Nucleus accumbens (tissue), 56 donors: ENCODE results near the gene NCBP2L.

Experiments used
- DNase-seq, 56 donors: peaks; one replicate each; lab custom pipeline; 2025; lab: John Stamatoyannopoulos, UW

The NCBP2L gene

GRCh38 chrX:107750861-107751445 lies 26.6 kb upstream of the NCBP2L start:
- no peak for DNase-seq

GRCh38 chrX:107752043-107752442 lies 25.5 kb upstream of the NCBP2L start:
- DNase-seq = no peak

- no peak for DNase-seq
These were observed 24.8 kb upstream of the NCBP2L start for GRCh38 chrX:107752714-107753113.

- no peak for DNase-seq
These were observed 24.3 kb upstream of the NCBP2L start for GRCh38 chrX:107753187-107753586.

GRCh38 chrX:107755721-107756120 lies 21.8 kb upstream of the NCBP2L start:
- DNase-seq = no peak

- DNase-seq = no peak
These were observed 19.2 kb upstream of the NCBP2L start for GRCh38 chrX:107758231-107758766.

GRCh38 chrX:107760304-107761077 lies 17.0 kb upstream of the NCBP2L start:
- no peak for DNase-seq

GRCh38 chrX:107763647-107764046 lies 13.9 kb upstream of the NCBP2L start:
- DNase-seq = no peak

- no peak for DNase-seq
These were observed 12.5 kb upstream of the NCBP2L start for GRCh38 chrX:107764845-107765608.

GRCh38 chrX:107766470-107767150 lies 10.9 kb upstream of the NCBP2L start:
- DNase-seq = no peak

- DNase-seq = no peak
These were observed 9.5 kb upstream of the NCBP2L start for GRCh38 chrX:107768051-107768450.

- no peak for DNase-seq
These were observed 7.8 kb upstream of the NCBP2L start for GRCh38 chrX:107769581-107770317.

GRCh38 chrX:107773206-107773605 lies 4.3 kb upstream of the NCBP2L start:
- DNase-seq = peak in 10 of 56 donors; percentile 1 to 29 (median 9)

- DNase-seq = peak in 3 of 56 donors; percentile 1 to 17 (median 5)
These were observed 3.6 kb upstream of the NCBP2L start for GRCh38 chrX:107773906-107774435.

- peak in 1 of 56 donors; percentile 40 for DNase-seq
These were observed 2.4 kb upstream of the NCBP2L start for GRCh38 chrX:107775000-107775733.

GRCh38 chrX:107775734-107776511 lies 1.6 kb upstream of the NCBP2L start, which contains the start of gene TSC22D3:
Gene TSC22D3 (minus strand): TSS chrX:107775787. CDS start chrX:107775419, 368 bp downstream.
- DNase-seq = peak in 54 of 56 donors; percentile 4 to 79 (median 49)

- DNase-seq = peak in 55 of 56 donors; percentile 1 to 87 (median 52)
These were observed 641 bp upstream of the NCBP2L start for GRCh38 chrX:107776649-107777535.
